B cell (primary cell): ENCODE data around the gene KDELR3. TPM values are rescaled to one million over a fixed set of nuclear protein-coding genes. Genes with fewer than 3 reads are reported as not detected.

Experiments
- ATAC-seq: fragments of 200-7000 bp; cut with Tn5 transposase; one replicate; pipeline ENCODE4 v1.10.0; 2021; ENCODE audit warnings: low read depth, mild to moderate bottlenecking, moderate number of reproducible peaks, moderate library complexity
- CTCF ChIA-PET: fragments of 350-600 bp; sonication (Branson Sonifier 250); formaldehyde crosslinking; loops from one replicate; lab custom pipeline; 2021; ENCODE audit warnings: antibody characterized with exemption, inconsistent platforms; lab: Charles Lee
- POLR2A ChIA-PET: fragments of 350-600 bp; sonication (Branson Sonifier 250); formaldehyde crosslinking; loops from one replicate; lab custom pipeline; 2021; ENCODE audit warnings: antibody characterized with exemption; lab: Charles Lee
- DNase-seq: peaks from one replicate; pipeline ENCODE4 v3.0.0; 2013
- H2AFZ ChIP-seq: 2 replicates; pipeline ENCODE4 v1.6.1; 2012; ENCODE audit warnings: mild to moderate bottlenecking, low read depth, low read length; ENCODE audit not compliant: insufficient read depth, poor library complexity, severe bottlenecking
- H3K27ac ChIP-seq, 2 donors: 1 replicate in 1 of 2; 2 replicates in 1 of 2; pipeline ENCODE4 v1.5.1; 2012 to 2013; ENCODE audit warnings: low read length in 2 of 2, mild to moderate bottlenecking in 2 of 2, moderate library complexity in 1 of 2
- H3K27me3 ChIP-seq, 4 experiments: fragments of 200-600 bp in 1 of 4; sonication (generic) in 1 of 4; replicated peaks in 1 of 4; 1 replicate in 2 of 4; 2 replicates in 2 of 4; pipeline versions ENCODE4 v1.6.1 to v1.7.0; 2013 to 2016; ENCODE audit warnings: low read length in 3 of 4, mild to moderate bottlenecking in 2 of 4, mixed read lengths in 1 of 4, moderate library complexity in 1 of 4; ENCODE audit not compliant: insufficient read depth in 4 of 4, control insufficient read depth in 3 of 4; ENCODE audit errors: control extremely low read depth in 1 of 4
- H3K36me3 ChIP-seq, 2 experiments: replicated peaks in 1 of 2; 1 replicate in 1 of 2; 2 replicates in 1 of 2; pipeline versions ENCODE4 v1.6.1 to v1.7.1; 2013; ENCODE audit warnings: low read length in 1 of 2; ENCODE audit not compliant: insufficient read depth in 2 of 2, control insufficient read depth in 1 of 2; ENCODE audit errors: control extremely low read depth in 1 of 2, extremely low read depth in 1 of 2
- H3K4me1 ChIP-seq, 2 donors: fragments of 200-600 bp in 1 of 2; sonication (generic) in 1 of 2; 1 replicate in 1 of 2; 2 replicates in 1 of 2; pipeline versions ENCODE4 v1.5.1 to v1.6.1; 2013 to 2017; ENCODE audit warnings: low read length in 2 of 2; ENCODE audit not compliant: control insufficient read depth in 2 of 2, insufficient read depth in 2 of 2
- H3K4me2 ChIP-seq: replicated peaks from 2 replicates; pipeline ENCODE3; 2012; ENCODE audit warnings: mild to moderate bottlenecking, low read depth, low read length; ENCODE audit not compliant: poor library complexity, severe bottlenecking
- H3K4me3 ChIP-seq, 5 experiments: fragments of 200-600 bp in 1 of 5; sonication (generic) in 1 of 5; 1 replicate in 3 of 5; 2 replicates in 2 of 5; pipeline versions ENCODE4 v1.5.1 to v1.7.0; 2011 to 2016; ENCODE audit warnings: low read length in 4 of 5, mild to moderate bottlenecking in 4 of 5, low read depth in 2 of 5, control low read depth in 1 of 5, moderate library complexity in 1 of 5; ENCODE audit not compliant: insufficient read depth in 1 of 5; ENCODE audit errors: control extremely low read depth in 1 of 5, extremely low read depth in 1 of 5
- H3K79me2 ChIP-seq: fragments of 200-600 bp; sonication (generic); one replicate; pipeline ENCODE4 v1.6.0; 2016; ENCODE audit warnings: low read length; ENCODE audit not compliant: control insufficient read depth, insufficient read depth
- H3K9ac ChIP-seq: fragments of 200-600 bp; sonication (generic); 2 replicates; pipeline ENCODE4 v1.6.1; 2017; ENCODE audit warnings: mild to moderate bottlenecking, low read length, moderate library complexity
- H3K9me3 ChIP-seq, 3 donors: one replicate each; pipeline versions ENCODE4 v1.6.1 to v1.7.1; 2013; ENCODE audit warnings: low read length in 2 of 3; ENCODE audit not compliant: control insufficient read depth in 2 of 3, insufficient read depth in 1 of 3; ENCODE audit errors: control extremely low read depth in 1 of 3
- H4K20me1 ChIP-seq: 2 replicates; pipeline ENCODE4 v1.6.0; 2012; ENCODE audit warnings: mild to moderate bottlenecking, low read length; ENCODE audit not compliant: insufficient read depth, control insufficient read depth, poor library complexity, severe bottlenecking
- H3K27ac Mint-ChIP-seq: one replicate; pipeline ENCODE4 v1.8.0; 2021; ENCODE audit warnings: mixed read lengths
- H3K27me3 Mint-ChIP-seq: one replicate; pipeline ENCODE4 v1.8.0; 2021; ENCODE audit warnings: mixed read lengths
- H3K4me1 Mint-ChIP-seq: one replicate; pipeline ENCODE4 v1.8.0; 2021; ENCODE audit warnings: mixed read lengths
- H3K4me3 Mint-ChIP-seq: one replicate; pipeline ENCODE4 v1.8.0; 2021; ENCODE audit warnings: mixed read lengths
- H3K9me3 Mint-ChIP-seq: one replicate; pipeline ENCODE4 v1.8.0; 2022; ENCODE audit warnings: mixed read lengths; ENCODE audit not compliant: insufficient read depth
- EZH2 ChIP-seq: IDR thresholded peaks from 2 replicates; pipeline ENCODE4 v1.6.1; 2012; ENCODE audit warnings: borderline replicate concordance, low read depth, mild to moderate bottlenecking, moderate library complexity, low read length; ENCODE audit not compliant: insufficient read depth, poor library complexity, severe bottlenecking
- WGBS: methylation state at CpG from one replicate; pipeline ENCODE4 v1.1.5; 2013; ENCODE audit warnings: missing lambda C conversion rate; ENCODE audit not compliant: insufficient coverage; 5-methylcytosine and 5-hydroxymethylcytosine counted together
- intact Hi-C: fragments of 100-400 bp; cut with micrococcal nuclease; formaldehyde crosslinking; loops from one replicate; pipeline ENCODE4 v1.10.0; 2022
- polyA plus RNA-seq: library from polyadenylated mRNA; depleted of rRNA; stranded (reverse); fragments of >200 nt; gene quantifications from 2 replicates; pipeline ENCODE4 v1.2.3, GENCODE V29; 2012
- total RNA-seq, 2 donors: library from RNA; stranded (reverse); fragments of 120-200 nt in 1 of 2; gene quantifications; 1 replicate in 1 of 2; 2 replicates in 1 of 2; pipeline versions ENCODE4 v1.2.3 to v1.2.4, GENCODE V29; 2013 to 2022
- TF ChIP-seq, protein P1 (sequence below): fragments of 200-600 bp; IDR thresholded peaks from one replicate; pipeline ENCODE4 v1.8.0; 2022; ENCODE audit warnings: antibody characterized with exemption, mild to moderate bottlenecking

KDELR3 gene
- total and polyA plus RNA-seq, 2 donors (not counting 1 experiment from before 2014, with no cell fraction given), result not detected

DNA sequence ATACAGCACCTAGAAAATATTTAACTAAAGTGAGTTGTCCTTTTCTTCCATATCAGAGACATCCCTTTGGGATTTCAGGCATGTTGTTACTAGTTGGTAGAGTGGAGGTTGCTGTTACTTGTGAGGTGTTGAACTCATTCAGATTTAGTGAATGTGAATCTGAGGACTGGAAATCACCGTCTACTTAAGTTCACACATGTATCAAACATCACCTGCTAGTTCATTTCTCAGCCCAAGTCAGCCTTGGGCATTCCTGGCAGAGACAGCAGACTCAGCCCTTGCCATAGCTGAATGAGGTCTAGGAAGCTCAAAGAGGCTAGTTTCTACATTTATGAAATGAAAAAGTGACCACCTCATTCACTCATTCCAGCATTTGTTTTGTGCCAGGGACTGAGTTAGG, 9.7 kb downstream of the KDELR3 start:
- ChIA-PET POLR2A (interaction anchor here (0.6 kb wide), 1 partner anchor 49 kb away, joined by 7 read pairs; no protein-coding TSS in a partner anchor), CTCF (no interaction called here)
- DNase-seq (no peak), ATAC-seq (no peak)
- WGBS, result no CpG with 5 or more reads among the region's 1 CpG
- H3K9me3 Mint-ChIP-seq, result no peaks in the 10 kb centered on the region
- H3K27ac ChIP-seq, result peak overlapping the region in 1 of 2 donors; percentile 12
- H4K20me1 ChIP-seq, result no peaks in the 10 kb centered on the region
- no peaks in the 10 kb centered on the region for H3K79me2 ChIP-seq
- H3K4me1 ChIP-seq, result no peaks in the 10 kb centered on the region
- no peaks in the 10 kb centered on the region for H3K4me1 Mint-ChIP-seq
- H3K9me3 ChIP-seq, result no peaks in the 10 kb centered on the region
- intact Hi-C loops, result no loop called here
- no peak overlapping the region for H3K4me3 Mint-ChIP-seq
- no peaks in the 10 kb centered on the region for H3K27me3 ChIP-seq
- no peak overlapping the region for H3K4me2 ChIP-seq
- H3K27ac Mint-ChIP-seq, result peak overlapping the region; percentile 10
- no peak overlapping the region for H3K9ac ChIP-seq
- peaks cover 5% of the 10 kb centered on the region for H3K27me3 Mint-ChIP-seq
- H3K4me3 ChIP-seq, result no peak overlapping the region
- TF ChIP-seq, protein P1, sequence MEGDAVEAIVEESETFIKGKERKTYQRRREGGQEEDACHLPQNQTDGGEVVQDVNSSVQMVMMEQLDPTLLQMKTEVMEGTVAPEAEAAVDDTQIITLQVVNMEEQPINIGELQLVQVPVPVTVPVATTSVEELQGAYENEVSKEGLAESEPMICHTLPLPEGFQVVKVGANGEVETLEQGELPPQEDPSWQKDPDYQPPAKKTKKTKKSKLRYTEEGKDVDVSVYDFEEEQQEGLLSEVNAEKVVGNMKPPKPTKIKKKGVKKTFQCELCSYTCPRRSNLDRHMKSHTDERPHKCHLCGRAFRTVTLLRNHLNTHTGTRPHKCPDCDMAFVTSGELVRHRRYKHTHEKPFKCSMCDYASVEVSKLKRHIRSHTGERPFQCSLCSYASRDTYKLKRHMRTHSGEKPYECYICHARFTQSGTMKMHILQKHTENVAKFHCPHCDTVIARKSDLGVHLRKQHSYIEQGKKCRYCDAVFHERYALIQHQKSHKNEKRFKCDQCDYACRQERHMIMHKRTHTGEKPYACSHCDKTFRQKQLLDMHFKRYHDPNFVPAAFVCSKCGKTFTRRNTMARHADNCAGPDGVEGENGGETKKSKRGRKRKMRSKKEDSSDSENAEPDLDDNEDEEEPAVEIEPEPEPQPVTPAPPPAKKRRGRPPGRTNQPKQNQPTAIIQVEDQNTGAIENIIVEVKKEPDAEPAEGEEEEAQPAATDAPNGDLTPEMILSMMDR, result no peak
- TF ChIP-seq EZH2, result no peak
- no peak overlapping the region for H2AFZ ChIP-seq
- peaks cover 0 to 28% of the 10 kb centered on the region in 2 experiments for H3K36me3 ChIP-seq

DNA sequence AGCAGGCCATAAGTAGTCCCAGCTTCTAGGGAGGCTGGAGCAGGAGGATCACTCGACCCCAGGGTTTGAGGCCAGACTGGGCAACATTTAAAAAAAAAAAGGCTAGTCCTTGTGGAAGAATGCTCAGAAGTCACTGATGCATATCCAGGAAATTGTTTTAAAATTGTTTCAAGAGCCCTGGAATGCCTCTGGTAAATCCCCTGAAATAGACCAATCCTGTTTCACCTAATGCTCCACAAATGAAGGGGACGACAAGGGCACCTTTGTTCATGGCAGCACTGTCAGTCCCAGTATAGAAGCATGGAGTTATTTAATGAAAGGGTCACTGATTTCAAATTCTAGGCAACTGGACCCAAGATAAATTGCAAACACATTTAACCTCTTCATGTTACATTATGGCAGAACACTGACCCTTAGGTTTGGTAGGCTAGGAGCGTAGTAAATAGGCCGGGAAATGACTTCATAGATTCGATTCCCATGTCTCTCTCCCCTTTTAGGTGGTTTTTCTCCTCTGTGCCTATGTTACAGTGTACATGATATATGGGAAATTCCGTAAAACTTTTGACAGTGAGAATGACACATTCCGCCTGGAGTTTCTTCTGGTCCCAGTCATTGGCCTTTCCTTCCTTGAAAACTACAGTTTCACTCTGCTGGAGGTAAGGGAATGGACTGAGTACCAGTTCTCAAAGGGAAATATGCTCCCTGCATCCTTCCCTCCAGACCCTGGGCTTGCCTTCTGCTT, 11.4 kb downstream of the KDELR3 start:
- H3K9me3 Mint-ChIP-seq, result no peaks in the 10 kb centered on the region
- DNase-seq (no peak), ATAC-seq (no peak)
- Histone ChIP-seq H2AFZ (no peak overlapping the region), H3K36me3 (peaks cover 6 to 44% of the 10 kb centered on the region in 2 experiments), H4K20me1 (no peaks in the 10 kb centered on the region), H3K4me3 (no peak overlapping the region), H3K27ac (peak overlapping the region in 1 of 2 donors; percentile 55), H3K27me3 (no peaks in the 10 kb centered on the region), H3K9me3 (no peaks in the 10 kb centered on the region), H3K4me1 (no peaks in the 10 kb centered on the region), H3K4me2 (no peak overlapping the region), H3K9ac (no peak overlapping the region), H3K79me2 (no peaks in the 10 kb centered on the region)
- WGBS, result 86% methylated on average over 1 of the region's 7 CpGs
- ChIA-PET POLR2A (interaction anchor here (0.7 kb wide), 1 partner anchor 10 kb away, joined by 4 read pairs; no protein-coding TSS in a partner anchor), CTCF (no interaction called here)
- H3K4me3 Mint-ChIP-seq, result no peak overlapping the region
- H3K27ac Mint-ChIP-seq, result peak overlapping the region; percentile 32
- intact Hi-C loops, result no loop called here
- TF ChIP-seq, protein P1, result no peak
- TF ChIP-seq EZH2, result no peak
- H3K27me3 Mint-ChIP-seq, result peaks cover under 1% of the 10 kb centered on the region
- peaks cover 1% of the 10 kb centered on the region for H3K4me1 Mint-ChIP-seq
